H9 (cell line): ENCODE data around the gene CHMP2A. TPM values are rescaled to one million over a fixed set of nuclear protein-coding genes. Genes with fewer than 3 reads are reported as not detected.

Experiments used
- DNase-seq: peaks from one replicate; pipeline ENCODE4 v3.0.0-alpha.2; 2017
- H2AFZ ChIP-seq: one replicate; pipeline ENCODE4 v1.6.1; 2013; ENCODE audit warnings: mild to moderate bottlenecking, low read length, control low read depth, moderate library complexity
- H2AK5ac ChIP-seq: 2 replicates; pipeline ENCODE4 v1.6.1; 2013; ENCODE audit warnings: low read length, control low read depth, mixed read lengths; ENCODE audit not compliant: insufficient read length
- H2BK120ac ChIP-seq: one replicate; pipeline ENCODE4 v1.6.1; 2013; ENCODE audit warnings: low read depth, mild to moderate bottlenecking, low read length, control low read depth, inconsistent platforms; ENCODE audit not compliant: poor library complexity, severe bottlenecking
- H2BK12ac ChIP-seq: 2 replicates; pipeline ENCODE4 v1.6.1; 2013; ENCODE audit warnings: low read length, control low read depth, mixed read lengths, low read depth; ENCODE audit not compliant: insufficient read length
- H2BK15ac ChIP-seq: 2 replicates; pipeline ENCODE4 v1.6.1; 2013; ENCODE audit warnings: low read depth, low read length, control low read depth
- H2BK20ac ChIP-seq: one replicate; pipeline ENCODE4 v1.6.1; 2013; ENCODE audit warnings: low read depth, mild to moderate bottlenecking, low read length, control low read depth, inconsistent platforms; ENCODE audit not compliant: poor library complexity, severe bottlenecking
- H2BK5ac ChIP-seq: 2 replicates; pipeline ENCODE4 v1.6.1; 2013; ENCODE audit warnings: low read length, control low read depth, mixed read lengths; ENCODE audit not compliant: insufficient read length
- H3K14ac ChIP-seq: 2 replicates; pipeline ENCODE4 v1.6.1; 2013; ENCODE audit warnings: low read length, control low read depth; ENCODE audit not compliant: insufficient read depth
- H3K18ac ChIP-seq: 2 replicates; pipeline ENCODE4 v1.6.1; 2013; ENCODE audit warnings: low read depth, mild to moderate bottlenecking, mixed read lengths, low read length, control low read depth; ENCODE audit not compliant: insufficient read length
- H3K23ac ChIP-seq: 2 replicates; pipeline ENCODE4 v1.6.1; 2013; ENCODE audit warnings: low read length, control low read depth, mixed read lengths, low read depth; ENCODE audit not compliant: insufficient read length
- H3K23me2 ChIP-seq: 2 replicates; pipeline ENCODE4 v1.6.1; 2013; ENCODE audit warnings: low read depth, mild to moderate bottlenecking, mixed read lengths, low read length, control low read depth; ENCODE audit not compliant: insufficient read length, poor library complexity, severe bottlenecking
- H3K27ac ChIP-seq: 2 replicates; pipeline ENCODE4 v1.5.1; 2013; ENCODE audit warnings: low read length, control low read depth, mixed read lengths, low read depth; ENCODE audit not compliant: insufficient read length
- H3K27me3 ChIP-seq: 2 replicates; pipeline ENCODE4 v1.6.1; 2013; ENCODE audit warnings: low read length, control low read depth, inconsistent platforms; ENCODE audit not compliant: insufficient read depth
- H3K4ac ChIP-seq: 2 replicates; pipeline ENCODE4 v1.6.1; 2013; ENCODE audit warnings: low read depth, mild to moderate bottlenecking, control low read depth, inconsistent platforms, low read length, moderate library complexity
- H3K4me1 ChIP-seq: 2 replicates; pipeline ENCODE4 v1.6.1; 2013; ENCODE audit warnings: low read length, control low read depth, inconsistent platforms; ENCODE audit not compliant: insufficient read depth
- H3K4me2 ChIP-seq: 2 replicates; pipeline ENCODE4 v1.6.1; 2013; ENCODE audit warnings: low read length, control low read depth, mixed read lengths; ENCODE audit not compliant: insufficient read length, insufficient read depth
- H3K56ac ChIP-seq: 2 replicates; pipeline ENCODE4 v1.6.1; 2013; ENCODE audit warnings: low read depth, mild to moderate bottlenecking, mixed read lengths, low read length, control low read depth; ENCODE audit not compliant: insufficient read length
- H3K79me1 ChIP-seq: 2 replicates; pipeline ENCODE4 v1.6.1; 2013; ENCODE audit warnings: low read depth, mild to moderate bottlenecking, moderate library complexity, low read length, control low read depth, inconsistent platforms; ENCODE audit not compliant: insufficient read depth, poor library complexity, severe bottlenecking
- H3K79me2 ChIP-seq: 2 replicates; pipeline ENCODE4 v1.6.1; 2013; ENCODE audit warnings: low read length, control low read depth, inconsistent platforms; ENCODE audit not compliant: insufficient read depth
- H3K9ac ChIP-seq: 2 replicates; pipeline ENCODE4 v1.6.1; 2013; ENCODE audit warnings: low read length, control low read depth, mixed read lengths; ENCODE audit not compliant: insufficient read length; ENCODE audit errors: extremely low read depth
- H3K9me3 ChIP-seq: one replicate; pipeline ENCODE4 v1.6.1; 2013; ENCODE audit warnings: low read depth, low read length, inconsistent platforms; ENCODE audit not compliant: control insufficient read depth
- H3T11ph ChIP-seq: one replicate; pipeline ENCODE4 v1.6.1; 2013; ENCODE audit warnings: mild to moderate bottlenecking, low read length, control low read depth, inconsistent platforms
- H4K20me1 ChIP-seq: one replicate; pipeline ENCODE4 v1.6.1; 2013; ENCODE audit not compliant: control insufficient read depth, insufficient read length, insufficient read depth
- H4K5ac ChIP-seq: 2 replicates; pipeline ENCODE4 v1.6.1; 2013; ENCODE audit warnings: low read depth, mild to moderate bottlenecking, mixed read lengths, low read length, control low read depth; ENCODE audit not compliant: insufficient read length
- H4K8ac ChIP-seq: replicated peaks from 2 replicates; pipeline ENCODE4 v1.6.1; 2013; ENCODE audit warnings: low read length, control low read depth, mixed read lengths, low read depth; ENCODE audit not compliant: insufficient read length
- H4K91ac ChIP-seq: 2 replicates; pipeline ENCODE4 v1.6.1; 2013; ENCODE audit warnings: low read depth, mild to moderate bottlenecking, moderate library complexity, mixed read lengths, low read length, control low read depth; ENCODE audit not compliant: insufficient read length
- H3K27ac Mint-ChIP-seq, 3 experiments: 2 replicates in 2 of 3; 3 replicates in 1 of 3; pipeline ENCODE4 v1.8.0; 2020 to 2021; ENCODE audit warnings: mixed read lengths in 3 of 3, mild to moderate bottlenecking in 1 of 3, moderate library complexity in 1 of 3
- H3K27me3 Mint-ChIP-seq: 2 replicates; pipeline ENCODE4 v1.8.0; 2021; ENCODE audit warnings: low read depth, mild to moderate bottlenecking, moderate library complexity, mixed read lengths
- H3K36me3 Mint-ChIP-seq, 3 experiments: 2 replicates in 2 of 3; 3 replicates in 1 of 3; pipeline ENCODE4 v1.8.0; 2020 to 2021; ENCODE audit warnings: low read depth in 3 of 3, mixed read lengths in 3 of 3; ENCODE audit not compliant: insufficient read depth in 1 of 3
- H3K4me1 Mint-ChIP-seq, 2 experiments: 2 replicates each; pipeline ENCODE4 v1.8.0; 2020; ENCODE audit warnings: mixed read lengths in 2 of 2
- H3K4me3 Mint-ChIP-seq, 2 experiments: 2 replicates in 1 of 2; 3 replicates in 1 of 2; pipeline ENCODE4 v1.8.0; 2020 to 2021; ENCODE audit warnings: mild to moderate bottlenecking in 2 of 2, mixed read lengths in 2 of 2, moderate library complexity in 1 of 2
- H3K9me3 Mint-ChIP-seq, 2 experiments: 2 replicates in 1 of 2; 3 replicates in 1 of 2; pipeline ENCODE4 v1.8.0; 2020; ENCODE audit warnings: mild to moderate bottlenecking in 2 of 2, mixed read lengths in 2 of 2, moderate library complexity in 1 of 2
- CTCF ChIP-seq: fragments of 200-600 bp; sonication (generic); conservative IDR thresholded peaks from 3 replicates; pipeline ENCODE4 v1.8.0; 2021; ENCODE audit warnings: antibody characterized with exemption, mild to moderate bottlenecking
- WGBS: extraction: QIAGEN DNeasy Blood & Tissue Kit; methylation state at CpG from one replicate; pipeline ENCODE4 v1.1.7; 2013; ENCODE audit warnings: missing lambda C conversion rate, low lambda C conversion rate, mixed read lengths; ENCODE audit not compliant: insufficient read length; ENCODE audit errors: extremely low coverage; 5-methylcytosine and 5-hydroxymethylcytosine counted together
- total RNA-seq: library from RNA; stranded (reverse); gene quantifications from 2 replicates; pipeline ENCODE4 v1.2.1, GENCODE V29; 2021

The CHMP2A gene
- total RNA-seq, 1 experiment from 2014 or later: 109 TPM

- Histone ChIP-seq H3K9ac (peak overlapping the region; percentile 83), H2BK20ac (no peak overlapping the region), H3K23me2 (peaks cover 16% of the 10 kb centered on the region), H3K14ac (no peak overlapping the region; the same call in 1 of the 2 replicates), H2AFZ (no peak overlapping the region), H4K20me1 (no peaks in the 10 kb centered on the region), H3K79me2 (peaks cover 8% of the 10 kb centered on the region; the same call in 1 of the 2 replicates), H4K5ac (no peak overlapping the region), H2AK5ac (no peak overlapping the region), H2BK12ac (no peak overlapping the region), H2BK5ac (no peak overlapping the region), H3K9me3 (no peaks in the 10 kb centered on the region), H3K18ac (peak overlapping the region; percentile 13), H3K4me1 (no peaks in the 10 kb centered on the region), H3K27me3 (no peaks in the 10 kb centered on the region), H3K23ac (no peak overlapping the region), H4K8ac (no peak overlapping the region), H3K56ac (no peak overlapping the region), H2BK120ac (no peak overlapping the region), H2BK15ac (no peak overlapping the region), H3K79me1 (no peaks in the 10 kb centered on the region), H3K4me2 (peak overlapping the region; percentile 89), H3K4ac (no peak overlapping the region), H3K27ac (peak overlapping the region; percentile 25), H4K91ac (no peak overlapping the region), H3T11ph (no peak overlapping the region)
- Mint-ChIP-seq H3K27me3 (peaks cover 1% of the 10 kb centered on the region; the same call in 1 of the 2 replicates), H3K27ac (peak overlapping the region; percentile 92 to 98 (median 98)), H3K4me1 (peaks cover 24 to 36% of the 10 kb centered on the region in 2 experiments), H3K9me3 (no peaks in the 10 kb centered on the region; a peak in 2 of 5 replicates), H3K4me3 (peak overlapping the region; percentile 94 to 96), H3K36me3 (peaks cover 38 to 78% (median 61%) of the 10 kb centered on the region in 3 experiments; a peak in 6 of 7 replicates)
- DNase-seq: no peak
- TF ChIP-seq CTCF: no peak
- WGBS: no CpG with 5 or more reads among the region's 18 CpGs
Measured at GRCh38 chr19:58553799-58554493, 959 bp downstream of the CHMP2A start.
